Measurements from ENCODE around the gene LHX6. TPM values are rescaled to one million over a fixed set of nuclear protein-coding genes. Genes with fewer than 3 reads are reported as not detected.

LHX6 gene
- total RNA-seq, 1 donor from 2014 or later, result 0.34 TPM

DNA sequence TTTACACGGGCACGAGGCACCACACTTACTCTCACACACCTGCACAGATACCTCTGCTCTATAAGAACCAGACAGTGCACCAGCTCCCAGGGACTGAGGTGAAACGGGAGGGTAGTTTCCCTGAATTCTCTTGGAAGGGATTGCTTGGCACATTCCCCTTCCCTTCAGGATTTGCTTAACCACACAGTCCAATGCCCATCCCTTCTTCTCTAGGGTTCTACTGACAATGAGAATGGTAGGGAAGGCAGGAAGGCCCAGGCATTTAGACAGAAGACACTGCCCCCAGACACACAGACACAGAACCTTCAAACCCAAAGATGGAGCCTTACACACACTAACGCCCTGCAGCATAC lies 704 bp upstream of the LHX6 start:
- no peak overlapping the region for H3K4me3 ChIP-seq (ENCODE audit: insufficient read depth, low read depth, low read length)

DNA sequence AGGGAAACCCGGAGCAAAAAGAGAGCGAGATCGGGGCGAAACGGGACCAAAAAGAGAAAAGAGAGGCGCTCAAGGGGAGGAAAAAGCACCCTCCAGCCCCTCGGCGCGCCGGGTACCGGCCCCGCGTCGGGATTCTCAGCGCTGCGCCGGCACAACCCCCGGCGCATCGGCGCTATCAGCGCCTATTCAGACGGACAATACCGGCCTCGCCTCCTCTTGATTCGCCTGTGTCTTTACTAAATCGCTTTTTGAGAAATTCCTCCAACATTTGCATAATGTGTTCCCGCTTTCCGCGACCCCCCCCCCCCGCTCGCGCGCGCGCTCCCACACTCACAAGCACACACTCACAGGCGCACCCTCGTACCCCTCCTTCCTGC lies 578 bp downstream of the LHX6 start:
- peaks cover 8% of the 10 kb centered on the region for H3K4me1 ChIP-seq (ENCODE audit: insufficient read depth, low read length)
- peaks cover 80% of the 10 kb centered on the region for H3K27me3 ChIP-seq (ENCODE audit: insufficient read depth, low read length)
- no peak overlapping the region for H3K27ac ChIP-seq (ENCODE audit: low read depth, low read length)
- peaks cover 8% of the 10 kb centered on the region for H3K9me3 Mint-ChIP-seq (ENCODE audit: unreplicated experiment)
- H3K9me3 ChIP-seq (ENCODE audit: insufficient read depth, low read depth, low read length), result peaks cover 3% of the 10 kb centered on the region
- peak overlapping the region; percentile 50 for H3K4me3 Mint-ChIP-seq (ENCODE audit: unreplicated experiment)
- no peaks in the 10 kb centered on the region for H4K20me1 ChIP-seq (ENCODE audit: insufficient read depth, low read length)
- peaks cover 2% of the 10 kb centered on the region for H3K4me1 Mint-ChIP-seq (ENCODE audit: low read depth, unreplicated experiment)
- peaks cover 3% of the 10 kb centered on the region for H3K36me3 Mint-ChIP-seq (ENCODE audit: low read depth, unreplicated experiment)
- no peak overlapping the region for H3K9ac ChIP-seq (ENCODE audit: low read length)
- peaks cover 43% of the 10 kb centered on the region for H3K27me3 Mint-ChIP-seq (ENCODE audit: low read depth, unreplicated experiment)
- no peak overlapping the region for H2AFZ ChIP-seq (ENCODE audit: low read depth, low read length)
- DNase-seq (ENCODE audit: low read depth) (no peak), FAIRE-seq (no peak)
- peak overlapping the region; percentile 79 for H3K4me2 ChIP-seq (ENCODE audit: low read length)
- H3K27ac Mint-ChIP-seq (ENCODE audit: unreplicated experiment), result no peak overlapping the region
- H3K4me3 ChIP-seq (ENCODE audit: insufficient read depth, low read depth, low read length), result peak overlapping the region; percentile 33
- no peaks in the 10 kb centered on the region for H3K79me2 ChIP-seq (ENCODE audit: insufficient read depth, low read length)
- no peaks in the 10 kb centered on the region for H3K36me3 ChIP-seq (ENCODE audit: insufficient read depth, low read length)
- TF ChIP-seq EZH2 (IDR thresholded peaks at IDR 0.05; ENCODE audit: insufficient read depth, low read length), result no peak
- TF ChIP-seq, protein P1, sequence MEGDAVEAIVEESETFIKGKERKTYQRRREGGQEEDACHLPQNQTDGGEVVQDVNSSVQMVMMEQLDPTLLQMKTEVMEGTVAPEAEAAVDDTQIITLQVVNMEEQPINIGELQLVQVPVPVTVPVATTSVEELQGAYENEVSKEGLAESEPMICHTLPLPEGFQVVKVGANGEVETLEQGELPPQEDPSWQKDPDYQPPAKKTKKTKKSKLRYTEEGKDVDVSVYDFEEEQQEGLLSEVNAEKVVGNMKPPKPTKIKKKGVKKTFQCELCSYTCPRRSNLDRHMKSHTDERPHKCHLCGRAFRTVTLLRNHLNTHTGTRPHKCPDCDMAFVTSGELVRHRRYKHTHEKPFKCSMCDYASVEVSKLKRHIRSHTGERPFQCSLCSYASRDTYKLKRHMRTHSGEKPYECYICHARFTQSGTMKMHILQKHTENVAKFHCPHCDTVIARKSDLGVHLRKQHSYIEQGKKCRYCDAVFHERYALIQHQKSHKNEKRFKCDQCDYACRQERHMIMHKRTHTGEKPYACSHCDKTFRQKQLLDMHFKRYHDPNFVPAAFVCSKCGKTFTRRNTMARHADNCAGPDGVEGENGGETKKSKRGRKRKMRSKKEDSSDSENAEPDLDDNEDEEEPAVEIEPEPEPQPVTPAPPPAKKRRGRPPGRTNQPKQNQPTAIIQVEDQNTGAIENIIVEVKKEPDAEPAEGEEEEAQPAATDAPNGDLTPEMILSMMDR (IDR thresholded peaks at IDR 0.05; ENCODE audit: insufficient read depth, low read depth, low read length), result no peak

More for the DNA sequence above, 704 bp upstream of the LHX6 start:
- Mint-ChIP-seq H3K4me3 (ENCODE audit: unreplicated experiment) (no peak overlapping the region), H3K27ac (ENCODE audit: unreplicated experiment) (no peak overlapping the region), H3K27me3 (ENCODE audit: low read depth, unreplicated experiment) (peaks cover 36% of the 10 kb centered on the region), H3K36me3 (ENCODE audit: low read depth, unreplicated experiment) (peaks cover 2% of the 10 kb centered on the region), H3K4me1 (ENCODE audit: low read depth, unreplicated experiment) (peaks cover 2% of the 10 kb centered on the region), H3K9me3 (ENCODE audit: unreplicated experiment) (peaks cover 10% of the 10 kb centered on the region)
- Histone ChIP-seq H3K79me2 (ENCODE audit: insufficient read depth, low read length) (no peaks in the 10 kb centered on the region), H3K4me2 (ENCODE audit: low read length) (no peak overlapping the region), H3K9me3 (ENCODE audit: insufficient read depth, low read depth, low read length) (peaks cover 3% of the 10 kb centered on the region), H3K4me1 (ENCODE audit: insufficient read depth, low read length) (peaks cover 8% of the 10 kb centered on the region), H3K27ac (ENCODE audit: low read depth, low read length) (no peak overlapping the region), H4K20me1 (ENCODE audit: insufficient read depth, low read length) (no peaks in the 10 kb centered on the region), H3K36me3 (ENCODE audit: insufficient read depth, low read length) (no peaks in the 10 kb centered on the region), H3K27me3 (ENCODE audit: insufficient read depth, low read length) (peaks cover 69% of the 10 kb centered on the region), H3K9ac (ENCODE audit: low read length) (no peak overlapping the region), H2AFZ (ENCODE audit: low read depth, low read length) (no peak overlapping the region)
- no peak for TF ChIP-seq EZH2 (IDR thresholded peaks at IDR 0.05; ENCODE audit: insufficient read depth, low read length)
- TF ChIP-seq, protein P1 (IDR thresholded peaks at IDR 0.05; ENCODE audit: insufficient read depth, low read depth, low read length), result no peak
- DNase-seq (ENCODE audit: low read depth), result no peak
- no peak for FAIRE-seq

DNA sequence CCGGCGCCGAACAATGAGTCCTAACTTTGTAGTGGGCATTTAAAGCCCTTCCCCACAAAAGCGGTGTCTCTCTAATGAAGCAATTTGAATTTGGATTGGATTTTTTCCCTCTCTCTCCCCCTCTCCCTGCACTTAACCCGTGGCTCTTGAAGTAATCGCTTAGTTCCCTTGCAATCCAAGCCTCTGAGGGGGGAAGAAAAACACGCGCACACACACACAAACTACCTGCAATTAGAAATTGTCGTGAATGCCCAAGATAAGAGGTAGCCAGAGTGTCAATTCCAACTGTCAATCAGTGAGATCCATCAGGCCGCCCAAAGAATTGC lies 1.2 kb downstream of the LHX6 start:
- no peaks in the 10 kb centered on the region for H3K79me2 ChIP-seq (ENCODE audit: insufficient read depth, low read length)
- H3K9me3 Mint-ChIP-seq (ENCODE audit: unreplicated experiment), result peaks cover 11% of the 10 kb centered on the region
- H3K27ac Mint-ChIP-seq (ENCODE audit: unreplicated experiment), result no peak overlapping the region
- FAIRE-seq (no peak), DNase-seq (ENCODE audit: low read depth) (no peak)
- peaks cover 3% of the 10 kb centered on the region for H3K36me3 Mint-ChIP-seq (ENCODE audit: low read depth, unreplicated experiment)
- peaks cover 8% of the 10 kb centered on the region for H3K4me1 ChIP-seq (ENCODE audit: insufficient read depth, low read length)
- no peak overlapping the region for H3K27ac ChIP-seq (ENCODE audit: low read depth, low read length)
- H3K4me3 ChIP-seq (ENCODE audit: insufficient read depth, low read depth, low read length), result no peak overlapping the region
- no peaks in the 10 kb centered on the region for H3K36me3 ChIP-seq (ENCODE audit: insufficient read depth, low read length)
- H3K4me2 ChIP-seq (ENCODE audit: low read length), result peak overlapping the region; percentile 22
- H3K9me3 ChIP-seq (ENCODE audit: insufficient read depth, low read depth, low read length), result peaks cover 3% of the 10 kb centered on the region
- peaks cover 49% of the 10 kb centered on the region for H3K27me3 Mint-ChIP-seq (ENCODE audit: low read depth, unreplicated experiment)
- H3K27me3 ChIP-seq (ENCODE audit: insufficient read depth, low read length), result peaks cover 86% of the 10 kb centered on the region
- no peaks in the 10 kb centered on the region for H4K20me1 ChIP-seq (ENCODE audit: insufficient read depth, low read length)
- H3K4me1 Mint-ChIP-seq (ENCODE audit: low read depth, unreplicated experiment), result peaks cover 2% of the 10 kb centered on the region
- no peak overlapping the region for H3K9ac ChIP-seq (ENCODE audit: low read length)
- no peak overlapping the region for H3K4me3 Mint-ChIP-seq (ENCODE audit: unreplicated experiment)
- H2AFZ ChIP-seq (ENCODE audit: low read depth, low read length), result no peak overlapping the region
- TF ChIP-seq EZH2 (IDR thresholded peaks at IDR 0.05; ENCODE audit: insufficient read depth, low read length), result no peak
- TF ChIP-seq, protein P1 (IDR thresholded peaks at IDR 0.05; ENCODE audit: insufficient read depth, low read depth, low read length), result no peak
